ENCODE data around the gene GABRG3.

DNA sequence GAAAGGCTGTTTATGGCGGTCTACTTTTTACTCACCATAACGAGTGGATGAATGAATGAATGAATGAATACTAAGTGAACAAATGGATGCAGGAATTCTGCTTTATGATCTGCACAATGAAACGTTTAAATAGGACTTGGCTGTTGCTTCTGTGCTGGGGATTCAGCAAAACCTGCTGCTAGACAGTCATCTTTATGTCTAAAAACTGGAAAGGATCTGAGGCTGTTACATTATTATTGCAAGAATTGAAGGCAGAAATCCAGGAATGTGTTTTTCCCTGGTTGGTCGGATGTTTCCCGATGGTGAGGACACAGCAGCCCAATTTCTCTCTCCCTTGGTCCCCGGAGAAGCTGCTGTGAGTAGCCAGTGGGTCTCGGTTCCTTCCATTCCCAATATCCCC is 94.2 kb downstream of the GABRG3 start:
- TF ChIP-seq EZH2phosphoT487 (IDR thresholded peaks at IDR 0.05; ENCODE audit: low read depth, severe bottlenecking, unreplicated experiment), result no peak
- TF ChIP-seq, protein P1, sequence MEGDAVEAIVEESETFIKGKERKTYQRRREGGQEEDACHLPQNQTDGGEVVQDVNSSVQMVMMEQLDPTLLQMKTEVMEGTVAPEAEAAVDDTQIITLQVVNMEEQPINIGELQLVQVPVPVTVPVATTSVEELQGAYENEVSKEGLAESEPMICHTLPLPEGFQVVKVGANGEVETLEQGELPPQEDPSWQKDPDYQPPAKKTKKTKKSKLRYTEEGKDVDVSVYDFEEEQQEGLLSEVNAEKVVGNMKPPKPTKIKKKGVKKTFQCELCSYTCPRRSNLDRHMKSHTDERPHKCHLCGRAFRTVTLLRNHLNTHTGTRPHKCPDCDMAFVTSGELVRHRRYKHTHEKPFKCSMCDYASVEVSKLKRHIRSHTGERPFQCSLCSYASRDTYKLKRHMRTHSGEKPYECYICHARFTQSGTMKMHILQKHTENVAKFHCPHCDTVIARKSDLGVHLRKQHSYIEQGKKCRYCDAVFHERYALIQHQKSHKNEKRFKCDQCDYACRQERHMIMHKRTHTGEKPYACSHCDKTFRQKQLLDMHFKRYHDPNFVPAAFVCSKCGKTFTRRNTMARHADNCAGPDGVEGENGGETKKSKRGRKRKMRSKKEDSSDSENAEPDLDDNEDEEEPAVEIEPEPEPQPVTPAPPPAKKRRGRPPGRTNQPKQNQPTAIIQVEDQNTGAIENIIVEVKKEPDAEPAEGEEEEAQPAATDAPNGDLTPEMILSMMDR (IDR thresholded peaks at IDR 0.05; ENCODE audit: poor library complexity), result no peak
- TF ChIP-seq EZH2 (IDR thresholded peaks at IDR 0.05; ENCODE audit: borderline replicate concordance), result no peak
